MCF 10A (cell line): ENCODE data around the gene NPR3. TPM values are rescaled to one million over a fixed set of nuclear protein-coding genes. Genes with fewer than 3 reads are reported as not detected.
A peak's percentile ranks its signal among the peaks of the same experiment; 100 is the strongest.

Experiments used
- BruUV-seq: library from RNA; stranded (reverse); fragments of 400-500 nt; replicated peaks from 2 replicates; lab custom pipeline; 2021; lab: Mats Ljungman, UMichigan
- CTCF ChIA-PET: fragments of 300-600 bp; sonication (Branson Sonifier 250); formaldehyde crosslinking; extraction: SDS; loops from one replicate; lab custom pipeline; 2021; ENCODE audit warnings: antibody characterized with exemption, inconsistent platforms; lab: Yijun Ruan, JAX
- POLR2A ChIA-PET: fragments of 300-600, 350-650 bp; sonication (Branson Sonifier 250); formaldehyde crosslinking; extraction: SDS; loops from one replicate; lab custom pipeline; 2020; ENCODE audit warnings: antibody characterized with exemption, inconsistent platforms; lab: Yijun Ruan, JAX
- DNase-seq: peaks from one replicate; pipeline ENCODE4 v3.0.0-alpha.2; 2018; ENCODE audit not compliant: unreplicated experiment
- H3K27ac Mint-ChIP-seq: one replicate; pipeline ENCODE4 v1.8.0; 2022; ENCODE audit warnings: mild to moderate bottlenecking, low read depth, mixed read lengths; ENCODE audit not compliant: unreplicated experiment
- H3K27me3 Mint-ChIP-seq: one replicate; pipeline ENCODE4 v1.8.0; 2022; ENCODE audit warnings: mixed read lengths; ENCODE audit not compliant: insufficient read depth, unreplicated experiment
- H3K36me3 Mint-ChIP-seq: one replicate; pipeline ENCODE4 v1.8.0; 2022; ENCODE audit warnings: mild to moderate bottlenecking, moderate library complexity, mixed read lengths; ENCODE audit not compliant: insufficient read depth, unreplicated experiment
- H3K4me1 Mint-ChIP-seq: one replicate; pipeline ENCODE4 v1.8.0; 2022; ENCODE audit warnings: mixed read lengths; ENCODE audit not compliant: insufficient read depth, unreplicated experiment
- H3K4me3 Mint-ChIP-seq: one replicate; pipeline ENCODE4 v1.8.0; 2022; ENCODE audit warnings: mild to moderate bottlenecking, moderate library complexity, mixed read lengths; ENCODE audit not compliant: unreplicated experiment
- H3K9me3 Mint-ChIP-seq: one replicate; pipeline ENCODE4 v1.8.0; 2022; ENCODE audit warnings: mixed read lengths; ENCODE audit not compliant: unreplicated experiment
- CTCF ChIP-seq: fragments of 200-600 bp; IDR thresholded peaks from one replicate; pipeline ENCODE4 v1.8.0; 2022; ENCODE audit warnings: antibody characterized with exemption, mild to moderate bottlenecking; ENCODE audit not compliant: unreplicated experiment
- intact Hi-C: fragments of 100-400 bp; cut with micrococcal nuclease; formaldehyde crosslinking; loops from 2 replicates; pipeline ENCODE4 v1.14.1; 2022
- total RNA-seq: library from RNA; stranded (reverse); gene quantifications from 2 replicates; pipeline ENCODE4 v1.2.3, GENCODE V29; 2022

Gene NPR3
- total RNA-seq, 1 experiment from 2014 or later: 0.84 TPM

GRCh38 chr5:32703957-32704356, 7.2 kb upstream of the NPR3 start:
- no peaks in the 10 kb centered on the region for H3K36me3 Mint-ChIP-seq
- no peak for DNase-seq
- no peak overlapping the region for H3K27ac Mint-ChIP-seq
- H3K4me1 Mint-ChIP-seq: no peaks in the 10 kb centered on the region
- intact Hi-C loops: no loop called here
- ChIA-PET POLR2A (no interaction called here), CTCF (no interaction called here)
- no peaks in the 10 kb centered on the region for H3K27me3 Mint-ChIP-seq
- no peak overlapping the region for H3K4me3 Mint-ChIP-seq
- no peaks in the 10 kb centered on the region for H3K9me3 Mint-ChIP-seq
- TF ChIP-seq CTCF: no peak
- no TSS peak for BruUV-seq

DNA sequence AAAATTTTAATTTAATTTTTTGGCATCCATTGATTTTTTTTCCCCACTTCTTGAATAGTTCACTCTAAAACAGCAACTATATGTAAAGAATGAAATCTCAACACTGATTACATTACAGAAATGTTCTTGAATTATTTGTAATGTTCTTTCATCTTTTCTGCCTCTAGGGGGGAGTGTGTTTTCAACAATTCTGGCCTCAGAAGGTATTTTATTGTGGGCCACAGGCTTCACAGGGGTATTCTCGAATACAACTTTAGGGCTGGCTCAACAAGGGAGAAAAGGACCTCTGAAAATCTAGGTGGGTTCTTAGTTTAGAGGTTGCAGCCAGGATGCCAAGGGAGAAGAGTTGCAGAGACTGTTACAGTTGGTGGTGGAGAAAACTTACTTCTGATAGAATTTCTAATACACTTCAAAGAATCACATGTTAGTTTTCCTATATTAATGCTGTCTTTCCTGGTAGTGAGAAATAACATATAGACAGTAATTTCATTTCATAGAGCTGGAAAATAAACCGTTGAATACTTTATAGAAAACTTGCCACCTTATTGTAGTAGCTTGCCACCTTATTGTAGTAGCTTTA, 3.6 kb upstream of the NPR3 start:
- Mint-ChIP-seq H3K4me3 (no peak overlapping the region), H3K36me3 (peaks cover 2% of the 10 kb centered on the region), H3K27ac (peak overlapping the region; percentile 49)

DNA sequence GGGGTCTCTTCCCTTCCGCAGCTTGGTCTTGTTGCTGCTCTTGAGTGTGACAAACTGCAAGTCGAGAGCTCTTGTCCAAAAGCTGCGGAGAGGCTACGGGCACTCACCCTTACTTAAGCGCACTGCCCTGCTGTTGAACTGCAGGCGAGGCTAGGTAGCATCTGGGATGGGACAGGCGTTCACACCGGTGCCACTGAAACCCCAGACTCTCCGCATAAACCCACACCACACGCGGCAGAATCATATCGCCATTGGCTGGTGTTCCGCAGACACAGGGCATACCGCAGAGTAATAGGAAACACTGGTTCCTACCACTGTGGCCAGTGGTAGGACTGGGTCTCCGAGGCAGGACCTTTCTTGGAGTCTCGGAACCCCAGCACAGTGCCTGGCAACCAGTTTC, 2.2 kb upstream of the NPR3 start:
- DNase-seq: no peak
- Mint-ChIP-seq H3K27ac (no peak overlapping the region), H3K36me3 (peaks cover 5% of the 10 kb centered on the region), H3K27me3 (no peaks in the 10 kb centered on the region), H3K4me3 (no peak overlapping the region), H3K9me3 (no peaks in the 10 kb centered on the region), H3K4me1 (peaks cover 6% of the 10 kb centered on the region)
- ChIA-PET POLR2A (interaction anchor here (0.8 to 1.1 kb wide), 2 partner anchors 97 to 207 kb away, joined by 3 read pairs; no protein-coding TSS in a partner anchor), CTCF (interaction anchor here (0.6 to 5.0 kb wide), 26 partner anchors 16 to 730 kb away, joined by 3 to 47 read pairs (median 4); no protein-coding TSS in a partner anchor)
- TF ChIP-seq CTCF: no peak
- intact Hi-C loops: loop anchor here (1.0 kb wide), 1 partner anchor 591 kb away; no protein-coding TSS in a partner anchor
- no TSS peak for BruUV-seq

More for the DNA sequence above, 3.6 kb upstream of the NPR3 start:
- intact Hi-C loops: loop anchor here (1.0 to 2.0 kb wide), 4 partner anchors 145 to 715 kb away; no protein-coding TSS in a partner anchor
- no peaks in the 10 kb centered on the region for H3K27me3 Mint-ChIP-seq
- peaks cover 6% of the 10 kb centered on the region for H3K4me1 Mint-ChIP-seq
- CTCF ChIA-PET: interaction anchor here (0.6 to 5.0 kb wide), 31 partner anchors 9 to 737 kb away, joined by 3 to 47 read pairs (median 4); no protein-coding TSS in a partner anchor
- POLR2A ChIA-PET: interaction anchor here (0.6 to 1.1 kb wide), 3 partner anchors 80 to 209 kb away, joined by 3 to 4 read pairs (median 3); no protein-coding TSS in a partner anchor
- peak; percentile 53 for TF ChIP-seq CTCF
- DNase-seq: peak; percentile 50
- no peaks in the 10 kb centered on the region for H3K9me3 Mint-ChIP-seq
- no TSS peak for BruUV-seq

DNA sequence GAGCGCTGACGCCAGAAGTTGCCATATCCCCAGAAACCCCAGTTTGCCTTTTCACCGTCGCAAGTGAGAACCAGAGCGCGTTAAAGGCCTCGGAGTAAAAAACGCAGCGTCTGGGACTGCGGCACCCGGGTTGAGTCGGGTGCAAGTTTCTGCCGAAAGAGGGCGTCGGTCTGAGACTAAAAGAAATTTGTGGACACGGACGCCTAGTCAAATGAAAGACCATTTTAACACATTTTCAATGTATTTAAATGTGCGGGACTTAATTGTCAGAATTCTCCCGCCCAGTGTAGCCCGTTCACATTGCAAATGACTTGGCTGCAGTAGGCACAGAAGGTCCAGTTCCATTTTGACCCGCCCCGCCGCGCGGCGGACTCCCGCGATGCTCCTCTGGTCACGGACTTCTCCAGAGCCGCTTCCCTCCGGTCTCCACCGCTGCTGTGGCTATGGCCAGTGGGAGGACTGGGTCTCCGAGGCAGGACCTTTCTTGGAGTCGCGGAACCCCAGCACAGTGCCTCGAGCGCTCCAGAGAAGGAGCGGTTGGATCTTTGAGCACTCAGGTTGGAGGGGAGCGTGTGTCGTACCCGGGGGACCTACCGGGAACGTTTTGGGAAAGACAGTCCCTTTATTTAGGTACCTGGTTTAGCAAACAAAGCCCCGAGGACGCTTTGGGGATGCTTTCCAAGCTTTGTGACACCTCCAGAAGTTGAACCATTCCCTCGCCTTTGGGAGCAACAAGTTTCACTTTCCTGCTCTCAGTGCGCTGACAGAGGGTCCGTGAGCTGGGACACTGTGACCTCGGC, 1.2 kb upstream of the NPR3 start:
- no TSS peak for BruUV-seq
- Mint-ChIP-seq H3K9me3 (no peaks in the 10 kb centered on the region), H3K4me1 (peaks cover 6% of the 10 kb centered on the region), H3K27ac (peak overlapping the region; percentile 25), H3K4me3 (peak overlapping the region; percentile 83), H3K36me3 (peaks cover 5% of the 10 kb centered on the region), H3K27me3 (no peaks in the 10 kb centered on the region)
- intact Hi-C loops: loop anchor here (1.0 to 2.0 kb wide), 2 partner anchors 549 to 590 kb away; no protein-coding TSS in a partner anchor
- peak; percentile 64 for TF ChIP-seq CTCF
- peak; percentile 79 for DNase-seq
- ChIA-PET CTCF (interaction anchor here (0.6 to 5.0 kb wide), 15 partner anchors 10 to 1644 kb away, joined by 3 to 47 read pairs (median 3); no protein-coding TSS in a partner anchor), POLR2A (interaction anchor here (0.8 to 1.2 kb wide), 2 partner anchors 206 to 224 kb away, joined by 3 read pairs; no protein-coding TSS in a partner anchor)
